ELF-1 (cell line): ENCODE results near the gene TMEM139.
"Not testable (repeated sequence)": the region's sequence is repeated elsewhere in the genome, so short reads cannot be mapped to it uniquely, and the experiment has no call there.

Experiments
- DNase-seq: peaks from one replicate; pipeline ENCODE4 v3.0.0-alpha.2; 2016; ENCODE audit warnings: low read depth, low spot score

TMEM139 gene

GRCh38 chr7:143288836-143289235 lies 4.1 kb downstream of the TMEM139 start:
- DNase-seq, result peak; percentile 20

GRCh38 chr7:143289421-143289820 lies 4.7 kb downstream of the TMEM139 start:
- no peak for DNase-seq

GRCh38 chr7:143289888-143290287 lies 5.1 kb downstream of the TMEM139 start:
- not testable (repeated sequence) for DNase-seq

DNA sequence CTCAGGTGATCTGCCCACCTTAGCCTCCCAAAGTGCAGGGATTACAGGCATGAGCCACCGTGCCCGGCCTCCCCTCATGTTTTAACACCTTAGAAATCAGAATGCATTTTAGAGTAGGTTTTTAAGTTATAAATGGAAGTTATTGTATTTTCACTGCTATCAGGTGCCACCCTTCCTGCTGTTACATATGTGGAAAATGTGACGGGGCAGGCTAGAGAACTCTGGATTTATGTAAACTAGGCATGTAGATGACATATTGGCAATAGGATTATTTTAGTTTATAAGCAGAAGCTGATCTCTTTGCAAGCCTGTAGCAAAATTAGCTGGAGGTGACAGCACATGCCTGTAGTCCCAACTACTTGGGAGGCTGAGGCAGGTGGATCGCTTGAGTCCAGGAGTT lies 5.5 kb downstream of the TMEM139 start:
- DNase-seq, result no peak

DNA sequence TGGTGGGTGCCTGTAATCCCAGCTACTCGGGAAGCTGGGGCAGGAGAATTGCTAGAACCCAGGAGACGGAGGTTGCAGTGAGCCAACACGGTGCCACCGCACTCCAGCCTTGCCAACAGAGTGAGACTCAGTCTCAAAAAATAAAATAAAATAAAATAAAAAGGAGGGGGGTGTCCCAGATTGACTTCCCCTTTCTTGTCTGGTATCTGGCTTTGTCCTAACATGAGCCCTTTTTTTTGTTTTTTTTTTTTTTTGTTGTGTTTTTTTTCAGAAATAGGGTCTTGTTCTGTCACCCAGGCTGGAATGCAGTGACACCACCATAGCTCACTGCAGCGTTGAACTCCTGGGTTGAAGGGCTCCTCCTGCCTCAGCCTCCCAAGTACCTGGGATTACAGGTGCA lies 8.1 kb downstream of the TMEM139 start:
- no peak for DNase-seq

DNA sequence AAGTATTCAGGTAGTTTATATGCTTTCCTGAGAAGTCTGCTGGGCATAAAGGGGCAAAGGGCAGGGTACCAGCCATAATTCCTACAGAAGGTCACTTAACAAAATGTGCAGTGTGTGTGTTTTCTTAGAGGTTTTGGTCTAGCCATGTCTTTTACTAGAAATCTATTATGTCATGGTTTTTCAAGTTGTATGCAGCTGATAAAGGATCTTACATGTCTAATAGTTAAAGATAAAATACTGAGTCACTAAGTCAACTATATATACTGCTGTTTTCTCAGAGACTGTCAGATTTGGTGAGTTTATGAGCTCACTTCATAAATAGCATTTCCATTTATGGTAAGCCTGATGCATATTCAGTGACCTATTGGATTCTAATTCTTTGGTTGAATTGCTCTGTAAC lies 11.1 kb downstream of the TMEM139 start:
- no peak for DNase-seq

- no peak for DNase-seq
Measured at GRCh38 chr7:143296686-143297085, 11.9 kb downstream of the TMEM139 start.

GRCh38 chr7:143299346-143299745 lies 14.6 kb downstream of the TMEM139 start:
- DNase-seq, result no peak

- DNase-seq, result peak; percentile 62
Measured at GRCh38 chr7:143299840-143300239, 15.1 kb downstream of the TMEM139 start.

- DNase-seq, result no peak
Measured at GRCh38 chr7:143300959-143301935, 16.5 kb downstream of the TMEM139 start.

DNA sequence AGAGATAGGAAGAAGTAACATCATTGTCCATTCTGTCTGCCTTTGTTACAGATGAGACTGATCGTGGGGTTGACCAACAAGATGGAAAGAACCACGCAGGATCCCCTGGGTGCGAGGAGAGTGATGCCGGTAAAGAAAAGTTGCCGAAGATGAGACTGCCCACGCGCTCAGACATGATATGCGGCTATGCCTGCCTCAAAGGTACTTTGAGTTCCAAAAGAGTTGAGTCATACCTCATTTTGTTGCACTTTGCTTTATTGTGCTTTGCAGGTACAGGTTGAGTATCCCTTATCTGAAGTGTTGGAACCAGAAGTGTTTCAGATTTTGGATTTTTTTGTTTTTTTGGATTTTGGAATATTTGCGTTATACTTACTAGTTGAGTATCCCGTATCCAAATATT lies 19.0 kb downstream of the TMEM139 start:
- no peak for DNase-seq

DNA sequence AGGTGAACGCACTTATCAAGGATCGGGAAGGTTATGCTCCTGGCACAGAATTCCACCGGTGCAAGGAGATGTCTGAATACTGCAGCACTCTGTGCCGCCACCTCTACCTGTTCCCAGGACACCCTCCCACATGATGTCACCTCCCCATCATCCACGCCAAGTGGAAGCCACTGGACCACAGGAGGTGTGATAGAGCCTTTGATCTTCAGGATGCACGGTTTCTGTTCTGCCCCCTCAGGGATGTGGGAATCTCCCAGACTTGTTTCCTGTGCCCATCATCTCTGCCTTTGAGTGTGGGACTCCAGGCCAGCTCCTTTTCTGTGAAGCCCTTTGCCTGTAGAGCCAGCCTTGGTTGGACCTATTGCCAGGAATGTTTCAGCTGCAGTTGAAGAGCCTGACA lies 20.2 kb downstream of the TMEM139 start:
- DNase-seq, result no peak

- peak; percentile 77 for DNase-seq
Measured at GRCh38 chr7:143305423-143306070, 20.8 kb downstream of the TMEM139 start.

DNA sequence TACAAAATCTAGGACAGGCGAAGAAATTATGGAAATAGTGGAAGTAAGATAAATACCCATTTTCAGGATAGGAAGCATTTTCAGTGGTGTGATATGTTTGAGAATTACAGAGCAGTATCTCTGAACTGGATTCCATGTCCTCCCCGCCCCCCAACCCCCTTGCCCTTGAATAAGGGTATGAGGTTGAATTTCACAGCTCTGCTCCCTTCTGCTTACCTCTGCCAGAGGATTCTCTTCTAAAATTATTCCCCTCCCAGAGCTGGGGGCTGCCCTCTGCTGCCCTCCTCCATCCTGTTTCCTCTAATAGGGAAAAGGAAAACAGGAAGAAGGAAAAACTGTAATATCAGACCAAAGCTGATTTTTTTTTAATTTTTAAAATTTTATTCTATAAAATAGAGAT lies 23.9 kb downstream of the TMEM139 start:
- DNase-seq, result no peak

DNA sequence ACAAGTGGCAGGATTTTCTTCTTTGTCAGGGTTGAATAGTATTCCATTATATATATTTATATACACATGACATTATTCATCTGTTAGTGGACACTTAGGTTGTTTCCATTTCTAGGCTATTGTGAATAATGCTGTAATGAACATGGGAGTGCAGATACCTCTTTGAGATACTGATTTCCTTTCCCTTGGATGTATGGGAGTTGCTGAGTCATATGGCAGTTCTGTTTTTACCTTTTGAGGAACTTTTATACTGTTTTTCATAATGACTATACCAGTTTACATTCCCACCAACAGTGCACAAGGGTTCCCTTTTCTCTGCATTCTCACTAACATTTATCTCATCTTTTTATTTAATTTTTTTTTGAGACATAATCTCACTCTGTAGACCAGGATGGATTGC lies 29.4 kb downstream of the TMEM139 start:
- DNase-seq, result no peak

GRCh38 chr7:143315776-143316175 lies 31.0 kb downstream of the TMEM139 start, which contains the start of gene CLCN1:
Gene CLCN1, plus strand, starts transcription at chr7:143316111. Its CDS starts 102 bp downstream, at chr7:143316213.
- no peak for DNase-seq

GRCh38 chr7:143316492-143316891 lies 31.7 kb downstream of the TMEM139 start:
- no peak for DNase-seq

- no peak for DNase-seq
Measured at GRCh38 chr7:143318661-143319060, 33.9 kb downstream of the TMEM139 start.

DNA sequence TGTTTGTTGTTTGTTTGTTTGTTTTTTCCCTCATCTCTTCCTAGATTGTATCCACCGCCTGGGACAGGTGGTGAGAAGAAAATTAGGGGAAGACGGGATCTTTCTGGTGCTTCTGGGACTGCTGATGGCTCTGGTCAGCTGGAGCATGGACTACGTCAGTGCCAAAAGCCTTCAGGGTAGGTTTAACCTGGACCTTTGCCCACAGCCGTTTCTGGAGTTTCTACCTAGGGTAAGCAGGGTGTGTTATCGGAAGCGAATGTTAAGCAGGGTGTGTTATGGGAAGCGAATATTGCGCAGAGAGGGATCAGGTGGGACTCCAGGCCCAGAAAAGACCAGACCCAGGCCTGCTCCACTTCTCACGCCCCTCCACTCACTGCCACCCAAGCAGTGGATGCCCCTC lies 35.9 kb downstream of the TMEM139 start:
- no peak for DNase-seq

- DNase-seq, result no peak
Measured at GRCh38 chr7:143321242-143321641, 36.5 kb downstream of the TMEM139 start.

DNA sequence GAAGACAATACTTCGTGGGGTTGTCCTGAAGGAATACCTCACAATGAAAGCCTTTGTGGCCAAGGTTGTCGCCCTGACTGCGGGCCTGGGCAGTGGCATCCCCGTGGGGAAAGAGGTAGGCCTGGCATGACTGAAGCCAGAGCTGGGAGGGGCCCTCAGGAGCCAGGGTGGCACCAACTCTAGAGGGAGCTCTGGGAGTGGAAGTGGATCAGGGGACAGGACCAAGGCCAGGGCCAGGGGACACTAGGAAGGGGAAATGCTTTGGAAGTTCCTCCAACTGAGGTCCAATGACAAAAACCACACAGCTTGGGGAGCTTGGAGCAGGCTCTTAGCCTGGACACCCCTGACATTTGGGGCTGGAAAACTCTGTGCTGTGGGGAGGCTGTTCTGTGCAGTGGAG lies 37.0 kb downstream of the TMEM139 start:
- no peak for DNase-seq

DNA sequence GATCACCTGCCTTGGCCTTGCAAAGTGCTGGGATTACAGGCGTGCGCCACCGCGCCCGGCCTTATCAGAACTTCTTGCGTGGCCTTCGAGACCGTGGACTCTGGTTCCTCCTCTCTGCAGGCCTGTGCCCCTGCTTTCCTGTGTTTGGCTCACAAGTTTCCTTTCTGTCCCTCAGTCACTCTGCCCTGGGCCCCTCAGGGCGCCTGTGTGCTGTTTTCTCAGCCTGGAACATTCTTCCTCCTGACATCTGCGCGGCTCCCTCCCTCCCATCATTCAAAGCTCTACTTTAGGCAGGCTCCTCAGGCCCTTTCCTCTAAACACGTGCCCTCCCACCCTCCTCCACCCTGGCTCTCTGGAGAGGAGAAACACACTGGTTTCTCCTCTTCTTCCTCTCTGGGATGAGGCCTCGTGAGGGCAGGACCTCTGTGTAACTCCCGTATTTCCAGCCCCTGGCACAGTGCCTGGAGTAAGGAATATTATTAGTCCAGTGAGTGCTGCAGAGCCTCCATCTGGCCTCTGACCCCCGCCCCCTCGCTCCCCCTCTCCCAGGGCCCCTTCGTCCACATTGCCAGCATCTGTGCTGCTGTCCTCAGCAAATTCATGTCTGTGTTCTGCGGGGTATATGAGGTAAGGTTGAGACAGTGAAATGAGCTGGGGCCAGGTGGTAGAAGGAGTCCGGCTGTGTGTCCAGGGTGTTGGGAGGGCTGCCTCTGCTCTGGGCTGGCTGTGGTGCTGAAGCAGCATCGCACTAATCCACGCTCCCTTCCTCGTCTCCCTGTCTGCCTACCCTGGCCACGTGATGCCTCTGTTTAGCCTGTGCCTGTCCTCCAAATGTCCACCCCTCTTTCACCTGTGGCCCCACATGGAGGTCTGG lies 38.2 kb downstream of the TMEM139 start:
- peak; percentile 43 for DNase-seq
